Measurements from ENCODE around the gene PROKR2. TPM values are rescaled to one million over a fixed set of nuclear protein-coding genes. Genes with fewer than 3 reads are reported as not detected.

Gene PROKR2
- total RNA-seq, 1 donor from 2014 or later, result not detected

- DNase-seq (ENCODE audit: low read depth in 2 of 2), result no peak
Observed at GRCh38 chr20:5282561-5282960, 34.2 kb downstream of the PROKR2 start.

- DNase-seq (ENCODE audit: low read depth in 2 of 2), result no peak
Observed at GRCh38 chr20:5279661-5280060, 37.1 kb downstream of the PROKR2 start.

- no peak for DNase-seq (ENCODE audit: low read depth in 2 of 2)
Observed at GRCh38 chr20:5272268-5272667, 44.5 kb downstream of the PROKR2 start.

GRCh38 chr20:5270603-5271002 is 46.2 kb downstream of the PROKR2 start:
- DNase-seq (ENCODE audit: low read depth in 2 of 2), result no peak

- no peak for DNase-seq (ENCODE audit: low read depth in 2 of 2)
Observed at GRCh38 chr20:5268449-5268848, 48.3 kb downstream of the PROKR2 start.

- DNase-seq (ENCODE audit: low read depth in 2 of 2), result no peak
Observed at GRCh38 chr20:5267092-5267491, 49.7 kb downstream of the PROKR2 start.

Other genes with a start within 250 kb of the PROKR2 start
- 72.1 and 93.7 TPM in 2 replicates for gene TMEM230, start 203.9 kb downstream of the PROKR2 start, total RNA-seq
- gene PCNA, start 197.0 kb downstream of the PROKR2 start, total RNA-seq, result 97.1 and 173 TPM in 2 replicates
- 67.0 and 85.0 TPM in 2 replicates for gene CDS2, start 189.9 kb downstream of the PROKR2 start, total RNA-seq

Measured in dermis microvascular lymphatic vessel endothelial cell (primary cell).